Measurements from ENCODE around the gene SMTNL2. TPM values are rescaled to one million over a fixed set of nuclear protein-coding genes. Genes with fewer than 3 reads are reported as not detected.

The SMTNL2 gene
- total and polyA plus RNA-seq, 2 of the 4 experiments (the other 2 are of a cell fraction), result not detected

DNA sequence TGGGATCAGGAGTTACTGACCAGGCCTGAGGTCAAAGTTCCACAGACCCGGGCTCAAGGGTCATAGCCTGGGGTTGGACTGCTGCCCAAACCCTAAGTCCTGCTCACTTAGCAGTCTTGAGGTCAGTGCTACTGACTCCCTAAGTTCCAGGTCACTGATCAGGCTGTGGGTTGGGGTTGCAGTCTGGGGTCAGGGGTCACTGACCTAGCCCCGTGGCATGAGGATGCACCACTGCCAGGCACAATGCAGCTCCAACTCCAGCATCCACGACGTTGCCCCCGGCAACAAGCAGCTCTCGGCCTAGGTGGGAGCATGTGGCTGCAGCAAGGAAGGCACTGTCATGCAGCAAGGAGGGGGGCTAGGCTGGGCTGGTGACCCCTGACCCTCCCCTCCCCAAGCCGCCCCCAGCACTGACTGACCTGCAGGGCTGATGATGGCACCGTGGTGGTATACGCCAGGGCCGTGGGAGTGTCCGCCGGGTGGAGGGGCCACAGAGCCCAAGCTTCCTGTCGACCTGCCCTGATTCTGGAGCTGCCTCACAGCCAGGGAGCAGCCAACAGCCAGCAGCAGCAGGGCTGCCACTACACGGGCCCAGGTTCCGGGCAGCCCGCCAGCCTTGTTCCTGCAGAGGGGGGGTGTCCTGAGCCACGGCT lies 25.1 kb upstream of the SMTNL2 start:
- no TSS peak for BruUV-seq (replicated peaks)
- no peak overlapping the region for H4K91ac ChIP-seq (ENCODE audit: insufficient read depth, low read depth, low read length)
- H3K9me1 ChIP-seq (ENCODE audit: insufficient read depth, low read length), result no peaks in the 10 kb centered on the region
- no peak overlapping the region for H3K56ac ChIP-seq (ENCODE audit: extremely low read depth, insufficient read depth, low read length)
- no peak overlapping the region for H3K4me2 ChIP-seq (ENCODE audit: low read depth, low read length)
- no peak overlapping the region for H2BK120ac ChIP-seq (ENCODE audit: low read depth, low read length)
- no peak overlapping the region for H2BK20ac ChIP-seq (ENCODE audit: low read depth, low read length)
- in situ Hi-C loops (cut with MboI; ENCODE audit: low sequenced_read_pairs) (loop anchor here (10.0 kb wide), 1 partner anchor 64 kb away; the partner anchor contains the start of gene SPNS2), dilution Hi-C loops (cut with HindIII; ENCODE audit: low sequenced_read_pairs, unreplicated experiment) (no loop called here), intact Hi-C loops (cut with micrococcal nuclease) (loop anchor here (5.0 kb wide), 1 partner anchor 137 kb away; no protein-coding TSS in a partner anchor)
- H3K18ac ChIP-seq (ENCODE audit: low read depth, low read length), result no peak overlapping the region
- 67% methylated on average over 9 of the region's 17 CpGs; no CpG with 5 or more reads in 1 of the 2 experiments for WGBS, 2 experiments (ENCODE audit: extremely low coverage in 2 of 2, insufficient read length in 1 of 2)
- no peak for DNase-seq
- no peak overlapping the region for H3K9ac ChIP-seq (ENCODE audit: low read depth, low read length)
- H2BK5ac ChIP-seq (ENCODE audit: low read depth, low read length, poor library complexity, severe bottlenecking), result no peak overlapping the region
- H4K5ac ChIP-seq (ENCODE audit: low read depth, low read length), result no peak overlapping the region
- no peak overlapping the region for H2AK9ac ChIP-seq (replicated peaks; ENCODE audit: low read depth, low read length, poor library complexity)
- TF ChIP-seq MAZ (IDR thresholded peaks at IDR 0.05; ENCODE audit: borderline replicate concordance, low read depth, low read length), result no peak
- no peak overlapping the region for H3K27ac ChIP-seq (ENCODE audit: insufficient read depth, low read length)
- H3K36me3 ChIP-seq (ENCODE audit: control insufficient read depth, insufficient read depth, low read length), result no peaks in the 10 kb centered on the region
- peaks cover 3 to 9% of the 10 kb centered on the region in 2 experiments for H3K79me1 ChIP-seq (ENCODE audit: low read depth in 1 of 2, low read length in 2 of 2)
- H4K20me1 ChIP-seq (ENCODE audit: insufficient read depth, low read length), result no peaks in the 10 kb centered on the region
- POLR2A ChIA-PET (ENCODE audit: unreplicated experiment), result no interaction called here
- H3K9me3 ChIP-seq (ENCODE audit: control insufficient read depth, insufficient read depth, low read length), result no peaks in the 10 kb centered on the region
- no peak overlapping the region for H3K14ac ChIP-seq (replicated peaks; ENCODE audit: low read depth, low read length)
- H2AK5ac ChIP-seq (ENCODE audit: low read depth, low read length), result no peak overlapping the region
- no peak overlapping the region for H2BK15ac ChIP-seq (ENCODE audit: low read depth, low read length)
- H4K8ac ChIP-seq (ENCODE audit: low read depth in 2 of 2, low read length in 2 of 2), result no peak overlapping the region
- H3K4me1 ChIP-seq (ENCODE audit: control insufficient read depth, insufficient read depth, low read length), result peaks cover 5% of the 10 kb centered on the region
- no peak overlapping the region for H3K4ac ChIP-seq (ENCODE audit: low read depth, low read length)
- ATAC-seq (ENCODE audit: low read depth), result no peak
- no peak overlapping the region for H3K23ac ChIP-seq (ENCODE audit: low read depth, low read length)
- CTCF ChIA-PET, result interaction anchor here (0.5 kb wide), 1 partner anchor 10 kb away, joined by 3 read pairs; no protein-coding TSS in a partner anchor
- H3K27me3 ChIP-seq (ENCODE audit: control insufficient read depth, insufficient read depth, low read length), result peaks cover 5% of the 10 kb centered on the region; the same call in 1 of the 2 replicates
- no peak overlapping the region for H2AFZ ChIP-seq (replicated peaks; ENCODE audit: low read length, poor library complexity)
- no peak overlapping the region for H3K4me3 ChIP-seq (ENCODE audit: insufficient read depth, low read depth, low read length)

All from IMR-90 (cell line).